Skeletal muscle tissue (tissue), 4 donors: ENCODE data around the gene DOCK4. TPM values are rescaled to one million over a fixed set of nuclear protein-coding genes. Genes with fewer than 3 reads are reported as not detected.

ENCODE experiments used
- H3K27ac ChIP-seq: one replicate; pipeline ENCODE4 v1.7.0; 2013; ENCODE audit warnings: mild to moderate bottlenecking, low read depth, low read length, inconsistent platforms
- H3K27me3 ChIP-seq, 3 donors: one replicate each; pipeline ENCODE4 v1.7.0; 2013; ENCODE audit warnings: low read length in 3 of 3; ENCODE audit not compliant: control insufficient read depth in 3 of 3, insufficient read depth in 3 of 3
- H3K36me3 ChIP-seq, 3 donors: one replicate each; pipeline ENCODE4 v1.7.0; 2013; ENCODE audit warnings: low read length in 3 of 3; ENCODE audit not compliant: control insufficient read depth in 3 of 3, insufficient read depth in 3 of 3
- H3K4me1 ChIP-seq, 3 donors: one replicate each; pipeline ENCODE4 v1.7.0; 2013; ENCODE audit warnings: low read length in 3 of 3, mild to moderate bottlenecking in 3 of 3; ENCODE audit not compliant: control insufficient read depth in 3 of 3, insufficient read depth in 3 of 3
- H3K4me3 ChIP-seq, 3 donors: one replicate each; pipeline ENCODE4 v1.7.0; 2013; ENCODE audit warnings: low read length in 3 of 3
- H3K9ac ChIP-seq, 3 donors: one replicate each; pipeline ENCODE4 v1.7.0; 2013; ENCODE audit warnings: low read length in 3 of 3, mild to moderate bottlenecking in 3 of 3, moderate library complexity in 2 of 3, low read depth in 1 of 3
- H3K9me3 ChIP-seq, 3 donors: one replicate each; pipeline ENCODE4 v1.7.0; 2013; ENCODE audit warnings: low read length in 3 of 3; ENCODE audit not compliant: control insufficient read depth in 3 of 3
- total RNA-seq: library from RNA; depleted of rRNA; stranded (reverse); fragments of >200 nt; gene quantifications from one replicate; pipeline ENCODE4 v1.2.3, GENCODE V29; 2014
- donor health status: Osteomylitis.

DOCK4 gene
- total RNA-seq, 1 donor from 2014 or later = 24.5 TPM

DNA sequence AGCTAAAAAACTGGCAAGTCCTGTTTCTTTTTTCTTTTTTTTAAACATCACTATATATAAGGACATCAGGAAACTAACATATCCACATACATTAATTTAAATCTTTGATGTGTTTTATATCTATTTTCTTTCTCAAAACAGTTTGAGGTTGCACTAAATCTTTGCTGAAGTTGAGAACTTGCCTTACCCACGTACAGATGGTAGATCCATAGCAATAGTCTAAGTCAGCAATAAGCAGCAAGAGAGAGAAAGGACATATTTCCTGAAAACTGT is 417.2 kb downstream of the DOCK4 start:
- no peak overlapping the region for H3K27ac ChIP-seq

DNA sequence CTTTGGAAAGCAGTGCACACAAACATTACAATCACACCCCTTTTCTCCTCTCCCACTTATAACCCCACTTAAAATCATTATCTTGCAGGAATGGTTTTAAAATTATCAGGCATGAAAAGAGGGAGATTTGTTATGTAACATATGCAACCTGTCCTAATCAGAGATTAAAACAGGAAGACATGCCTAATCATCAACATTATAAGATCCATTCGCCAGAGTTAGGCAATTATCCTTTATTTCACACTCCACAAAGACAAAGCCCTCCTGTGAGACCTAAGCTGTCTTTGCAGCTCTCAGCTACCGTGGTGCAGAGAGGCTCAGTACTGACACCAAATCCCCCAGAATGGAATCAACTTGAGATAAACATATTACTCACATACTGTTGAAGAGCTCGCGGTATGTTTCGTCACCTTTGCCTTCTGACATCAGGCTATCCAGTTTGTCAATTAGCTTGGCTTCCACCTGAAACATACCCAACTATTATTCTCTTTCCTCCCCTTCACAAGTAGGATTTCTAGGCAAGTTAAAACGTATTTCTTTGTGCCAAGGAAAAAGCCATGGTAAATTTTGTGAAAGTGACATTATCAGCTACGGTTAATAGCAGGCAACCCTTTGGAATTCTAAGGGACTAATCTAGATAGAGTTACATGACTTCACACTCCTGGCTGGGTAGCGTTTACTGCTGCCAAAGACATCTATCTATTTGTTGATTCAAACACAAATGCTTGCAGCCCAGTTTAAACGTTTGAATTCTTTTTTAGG is 417.7 kb downstream of the DOCK4 start:
- Histone ChIP-seq H3K27me3 (no peaks in the 10 kb centered on the region), H3K36me3 (peaks cover 2 to 14% (median 7%) of the 10 kb centered on the region in 3 donors), H3K9ac (no peak overlapping the region), H3K4me1 (peaks cover 0 to 4% (median 0%) of the 10 kb centered on the region in 3 donors), H3K9me3 (peaks cover 0 to 2% (median 0%) of the 10 kb centered on the region in 3 donors), H3K27ac (no peak overlapping the region), H3K4me3 (no peak overlapping the region)

More for the DNA sequence above, 417.2 kb downstream of the DOCK4 start:
- Histone ChIP-seq H3K9me3 (peaks cover 0 to 2% (median 0%) of the 10 kb centered on the region in 3 donors), H3K4me3 (no peak overlapping the region), H3K4me1 (peaks cover 0 to 4% (median 0%) of the 10 kb centered on the region in 3 donors), H3K9ac (no peak overlapping the region), H3K36me3 (peaks cover 2 to 10% (median 7%) of the 10 kb centered on the region in 3 donors), H3K27me3 (no peaks in the 10 kb centered on the region)

DNA sequence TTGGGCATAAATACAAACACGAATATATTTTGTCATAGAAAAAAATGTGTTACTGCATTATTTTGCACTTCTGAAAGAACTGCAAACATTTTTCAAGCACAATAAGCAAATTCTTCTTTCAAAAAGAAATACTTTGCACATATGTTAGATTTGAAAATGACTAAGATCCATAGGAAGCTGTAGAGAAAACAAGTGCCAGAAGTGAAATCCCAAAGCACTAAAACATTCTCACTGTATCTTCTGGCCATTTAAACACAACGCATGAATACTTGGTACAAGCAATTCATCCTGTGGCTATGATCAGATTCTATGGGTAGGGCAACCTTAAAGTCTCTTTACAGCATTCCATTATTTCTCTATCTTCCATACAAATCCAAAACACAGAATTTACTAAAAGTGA is 418.5 kb downstream of the DOCK4 start:
- no peak overlapping the region for H3K9ac ChIP-seq
- H3K27me3 ChIP-seq = no peaks in the 10 kb centered on the region
- peaks cover 0 to 4% (median 0%) of the 10 kb centered on the region in 3 donors for H3K4me1 ChIP-seq
- peaks cover 2 to 14% (median 7%) of the 10 kb centered on the region in 3 donors for H3K36me3 ChIP-seq
- H3K4me3 ChIP-seq = no peak overlapping the region
- H3K9me3 ChIP-seq = no peaks in the 10 kb centered on the region
- H3K27ac ChIP-seq = no peak overlapping the region

DNA sequence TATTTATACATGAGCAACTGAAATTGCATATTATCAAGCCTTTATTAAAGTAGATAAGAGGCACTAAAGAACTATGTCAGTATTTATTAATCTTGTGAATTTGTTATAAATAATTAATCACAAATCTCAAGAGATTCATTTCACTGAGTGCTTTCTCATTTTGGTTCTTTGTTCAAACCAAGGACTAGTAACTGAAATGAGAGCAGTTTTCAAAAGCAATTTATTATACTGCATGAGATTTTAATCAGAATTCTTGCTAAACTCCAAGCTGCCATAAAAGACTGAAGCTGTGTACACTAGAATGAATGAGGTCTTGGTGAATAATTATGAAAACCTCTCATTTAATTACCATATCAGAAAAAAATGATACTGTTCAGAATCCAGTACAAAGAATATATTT is 419.1 kb downstream of the DOCK4 start:
- Histone ChIP-seq H3K9ac (no peak overlapping the region), H3K4me1 (peaks cover 0 to 4% (median 0%) of the 10 kb centered on the region in 3 donors), H3K27me3 (no peaks in the 10 kb centered on the region), H3K27ac (no peak overlapping the region), H3K36me3 (peaks cover 2 to 14% (median 7%) of the 10 kb centered on the region in 3 donors), H3K9me3 (no peaks in the 10 kb centered on the region), H3K4me3 (no peak overlapping the region)

DNA sequence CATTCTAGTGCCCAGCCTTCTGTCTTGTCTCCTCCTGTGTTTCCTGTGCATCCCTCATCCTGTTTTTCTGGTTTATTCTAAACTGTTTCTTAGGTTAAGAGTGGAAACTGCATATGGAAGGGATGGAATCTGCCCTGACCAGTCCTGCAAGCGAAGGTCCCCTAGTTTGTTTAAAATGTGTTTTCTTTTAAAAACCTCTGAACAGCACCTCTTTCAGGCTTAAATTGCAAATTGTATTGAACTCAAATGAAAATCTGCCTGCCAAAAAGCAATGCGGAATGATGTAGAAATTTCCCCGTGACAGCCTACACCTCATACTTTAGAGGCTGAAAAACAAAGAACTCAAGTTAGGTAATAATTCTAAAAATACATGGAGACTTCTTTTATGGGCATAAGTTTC is 421.1 kb downstream of the DOCK4 start:
- Histone ChIP-seq H3K4me3 (no peak overlapping the region), H3K9me3 (no peaks in the 10 kb centered on the region), H3K27me3 (no peaks in the 10 kb centered on the region), H3K27ac (no peak overlapping the region), H3K36me3 (peaks cover 2 to 12% (median 5%) of the 10 kb centered on the region in 3 donors), H3K4me1 (peaks cover 0 to 4% (median 0%) of the 10 kb centered on the region in 3 donors), H3K9ac (no peak overlapping the region)

DNA sequence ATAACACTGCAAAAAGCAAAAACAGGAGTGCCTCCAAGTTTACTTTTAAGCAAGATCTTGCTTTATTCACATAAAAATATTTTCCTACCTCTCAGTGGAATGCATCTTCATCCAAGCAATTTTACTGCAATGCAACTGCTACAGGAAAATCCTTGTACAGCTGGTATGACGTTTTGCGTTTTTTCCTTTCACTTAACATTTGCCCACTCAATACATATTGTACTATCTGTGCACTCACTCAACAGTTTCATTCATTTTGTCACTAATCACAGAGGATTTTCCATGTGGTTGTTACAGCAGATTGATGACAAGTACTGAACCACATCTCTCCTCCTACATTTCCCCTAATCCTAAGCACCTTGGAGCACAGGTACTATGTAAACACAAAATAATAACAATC is 421.9 kb downstream of the DOCK4 start:
- peaks cover 0 to 5% (median 0%) of the 10 kb centered on the region in 3 donors for H3K36me3 ChIP-seq
- no peaks in the 10 kb centered on the region for H3K9me3 ChIP-seq
- H3K27me3 ChIP-seq = no peaks in the 10 kb centered on the region
- H3K4me1 ChIP-seq = peaks cover 0 to 4% (median 0%) of the 10 kb centered on the region in 3 donors
- H3K4me3 ChIP-seq = no peak overlapping the region
- no peak overlapping the region for H3K27ac ChIP-seq
- H3K9ac ChIP-seq = no peak overlapping the region

DNA sequence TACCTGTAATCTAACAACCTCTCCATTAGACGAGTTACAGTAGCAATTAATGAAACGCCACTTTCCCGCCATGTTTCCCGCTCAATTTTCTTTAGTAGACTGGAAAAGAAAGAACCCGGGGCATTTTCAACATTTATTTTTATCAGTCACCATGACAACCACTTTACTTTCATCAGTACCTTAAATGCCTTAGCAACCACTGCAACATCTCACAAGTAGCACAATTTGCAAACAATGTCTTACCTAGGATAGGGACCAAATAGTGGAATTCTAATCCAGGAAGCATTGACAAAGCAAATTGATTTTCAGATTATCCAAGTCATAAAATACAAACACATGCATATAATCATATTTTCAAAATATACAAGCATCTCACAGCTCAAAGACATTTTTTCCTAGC is 422.3 kb downstream of the DOCK4 start:
- H3K27ac ChIP-seq = no peak overlapping the region
- H3K27me3 ChIP-seq = no peaks in the 10 kb centered on the region
- peaks cover 0 to 5% (median 0%) of the 10 kb centered on the region in 3 donors for H3K36me3 ChIP-seq

DNA sequence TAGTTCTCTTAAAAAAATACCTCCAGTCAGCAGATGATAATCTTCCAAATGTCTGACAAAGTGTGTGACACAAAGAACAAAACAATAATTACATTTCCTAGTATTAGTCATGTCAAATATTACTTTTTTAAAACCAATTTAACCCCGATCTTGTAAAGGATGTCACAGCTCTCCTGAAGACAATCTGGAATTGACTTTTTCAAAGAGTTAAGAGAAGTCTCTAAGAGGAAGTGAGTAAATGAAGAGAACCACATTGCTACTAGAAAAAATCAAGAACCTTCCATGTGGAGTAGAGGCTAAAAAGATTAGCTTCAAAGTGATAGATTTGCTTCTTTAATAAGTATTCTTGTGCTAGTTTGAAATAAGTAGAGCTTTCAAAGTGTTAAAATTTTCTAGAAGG is 425.7 kb downstream of the DOCK4 start:
- Histone ChIP-seq H3K27me3 (no peaks in the 10 kb centered on the region), H3K9ac (no peak overlapping the region), H3K4me1 (no peaks in the 10 kb centered on the region), H3K36me3 (peaks cover 0 to 9% (median 3%) of the 10 kb centered on the region in 3 donors), H3K4me3 (no peak overlapping the region), H3K27ac (no peak overlapping the region), H3K9me3 (no peaks in the 10 kb centered on the region)

More for the DNA sequence above, 422.3 kb downstream of the DOCK4 start:
- Histone ChIP-seq H3K9me3 (no peaks in the 10 kb centered on the region), H3K9ac (no peak overlapping the region), H3K4me3 (no peak overlapping the region), H3K4me1 (peaks cover 0 to 4% (median 0%) of the 10 kb centered on the region in 3 donors)

DNA sequence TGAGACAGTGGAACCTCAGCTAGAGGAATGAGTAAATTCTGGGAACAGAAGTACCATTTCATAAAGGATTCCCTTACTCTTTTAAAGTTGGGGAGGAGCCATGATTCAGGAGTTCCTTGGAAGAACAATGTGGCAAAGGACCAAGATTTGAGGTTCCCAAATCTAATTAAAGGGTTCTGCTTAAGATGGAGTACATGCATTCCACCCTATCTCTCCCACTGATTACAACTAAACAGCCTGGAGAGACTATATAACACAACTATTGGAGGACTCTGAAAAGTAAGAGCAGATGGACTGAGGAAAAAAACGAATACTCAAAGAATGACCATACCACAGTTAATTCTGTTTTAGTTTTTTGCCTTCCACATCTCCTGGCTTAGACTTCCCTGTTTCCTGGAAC is 431.0 kb downstream of the DOCK4 start:
- no peaks in the 10 kb centered on the region for H3K27me3 ChIP-seq
- no peaks in the 10 kb centered on the region for H3K9me3 ChIP-seq
- no peak overlapping the region for H3K27ac ChIP-seq
- H3K36me3 ChIP-seq = peaks cover 0 to 10% (median 4%) of the 10 kb centered on the region in 3 donors
- H3K4me3 ChIP-seq = no peak overlapping the region
- no peaks in the 10 kb centered on the region for H3K4me1 ChIP-seq
- no peak overlapping the region for H3K9ac ChIP-seq

DNA sequence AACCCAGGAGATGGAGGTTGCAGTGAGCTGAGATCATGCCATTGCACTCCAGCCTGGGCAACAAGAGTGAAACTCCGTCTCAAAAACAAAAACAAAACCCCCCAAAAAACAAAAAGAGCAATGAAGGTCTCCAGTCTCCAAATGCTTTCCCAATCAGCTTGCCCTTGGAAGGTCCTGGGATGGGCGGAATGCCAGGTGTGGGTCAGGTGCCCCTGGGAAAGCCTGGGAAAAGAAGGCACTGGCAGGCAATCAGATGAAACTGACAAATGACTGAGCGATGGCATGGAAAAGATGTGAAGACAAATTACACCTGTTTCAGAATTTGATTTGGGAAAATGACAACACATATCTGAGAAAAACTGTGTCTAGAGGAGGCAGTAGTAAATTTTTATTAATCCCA is 433.5 kb downstream of the DOCK4 start:
- Histone ChIP-seq H3K27ac (no peak overlapping the region), H3K27me3 (no peaks in the 10 kb centered on the region), H3K9me3 (no peaks in the 10 kb centered on the region), H3K4me1 (no peaks in the 10 kb centered on the region), H3K36me3 (peaks cover 0 to 15% (median 6%) of the 10 kb centered on the region in 3 donors), H3K9ac (no peak overlapping the region), H3K4me3 (no peak overlapping the region)
